Measurements from ENCODE around the gene CNOT2. TPM values are rescaled to one million over a fixed set of nuclear protein-coding genes. Genes with fewer than 3 reads are reported as not detected.

The CNOT2 gene
- 10 to 100 TPM; 67.9 to 69.0 TPM for total RNA-seq

DNA sequence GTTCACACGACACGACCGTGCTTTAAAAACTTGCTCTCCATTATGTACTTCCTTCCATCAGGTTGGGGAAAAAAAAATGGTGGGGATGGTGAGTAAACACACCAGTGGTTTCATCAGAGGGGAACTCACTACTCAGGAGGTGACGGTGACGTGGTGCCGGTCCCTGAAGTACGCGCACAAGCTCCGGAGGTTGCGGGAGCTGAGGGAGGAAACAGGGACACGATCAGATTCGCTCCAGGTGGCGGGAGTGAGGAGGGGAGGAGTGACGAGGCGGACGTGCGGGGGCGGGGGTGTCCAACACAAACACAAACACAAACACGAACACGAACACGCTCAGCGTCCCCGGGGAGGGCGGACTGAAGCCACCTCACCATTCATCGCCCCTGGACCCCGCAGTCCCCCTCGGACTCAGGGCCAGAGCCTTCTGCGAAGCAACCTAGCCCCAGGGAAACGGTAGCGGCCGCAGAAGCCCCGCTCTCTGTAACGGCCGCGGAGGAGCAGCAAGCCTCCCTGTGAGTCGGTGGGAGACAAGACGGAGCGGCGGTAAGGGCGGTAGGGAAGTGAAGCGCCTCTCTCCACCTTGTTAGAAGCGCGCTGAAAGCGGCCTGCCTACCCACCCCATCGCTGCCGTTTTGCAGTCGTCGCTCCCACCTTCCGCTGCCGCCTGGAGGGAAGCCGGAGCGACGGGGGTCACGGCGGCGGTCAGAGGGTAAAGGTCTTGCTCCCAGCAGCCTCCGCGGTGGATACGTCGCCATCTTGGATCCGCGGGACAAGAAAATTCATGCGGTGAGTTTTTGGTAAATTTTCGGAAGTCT is at the start of gene CNOT2:
Gene CNOT2 (plus strand): TSS at position 739 of the 815 bp plus-strand sequence. CDS start 34,794 bp downstream, outside the sequence.
- ATAC-seq (peak; percentile 88), DNase-seq (peak; percentile 94)
- no peak for TF ChIP-seq CTCF (IDR thresholded peaks at IDR 0.05)
- ChIA-PET CTCF (interaction anchor here (0.7 kb wide), 1 partner anchor 1512 kb away, joined by 3 read pairs; the partner anchor contains the start of gene RAB21), POLR2A (interaction anchor here (0.7 to 1.8 kb wide), 6 partner anchors 11 to 1420 kb away, joined by 3 to 6 read pairs (median 3); no protein-coding TSS in a partner anchor)
- Mint-ChIP-seq H3K4me1 (ENCODE audit: low read depth) (peaks cover 45% of the 10 kb centered on the region), H3K36me3 (ENCODE audit: low read depth) (peaks cover 49% of the 10 kb centered on the region), H3K27me3 (no peaks in the 10 kb centered on the region), H3K4me3 (peak within 1 kb of the TSS; percentile 87), H3K27ac (peak within 1 kb of the TSS; percentile 99), H3K9me3 (no peaks in the 10 kb centered on the region)
- intact Hi-C loops (cut with micrococcal nuclease) = loop anchor here (5.0 kb wide), 1 partner anchor 124 kb away; the partner anchor contains the start of gene KCNMB4

GRCh38 chr12:70194076-70194475 is 49.2 kb upstream of the CNOT2 start:
- H3K4me1 Mint-ChIP-seq (ENCODE audit: low read depth) = peaks cover 5% of the 10 kb centered on the region
- ChIA-PET POLR2A (no interaction called here), CTCF (no interaction called here)
- no peak for TF ChIP-seq CTCF (IDR thresholded peaks at IDR 0.05)
- H3K4me3 Mint-ChIP-seq = no peak overlapping the region
- no peak for ATAC-seq
- H3K27me3 Mint-ChIP-seq = no peaks in the 10 kb centered on the region
- no peaks in the 10 kb centered on the region for H3K36me3 Mint-ChIP-seq (ENCODE audit: low read depth)
- H3K27ac Mint-ChIP-seq = no peak overlapping the region
- no peak for DNase-seq
- no peaks in the 10 kb centered on the region for H3K9me3 Mint-ChIP-seq
- intact Hi-C loops (cut with micrococcal nuclease) = no loop called here

DNA sequence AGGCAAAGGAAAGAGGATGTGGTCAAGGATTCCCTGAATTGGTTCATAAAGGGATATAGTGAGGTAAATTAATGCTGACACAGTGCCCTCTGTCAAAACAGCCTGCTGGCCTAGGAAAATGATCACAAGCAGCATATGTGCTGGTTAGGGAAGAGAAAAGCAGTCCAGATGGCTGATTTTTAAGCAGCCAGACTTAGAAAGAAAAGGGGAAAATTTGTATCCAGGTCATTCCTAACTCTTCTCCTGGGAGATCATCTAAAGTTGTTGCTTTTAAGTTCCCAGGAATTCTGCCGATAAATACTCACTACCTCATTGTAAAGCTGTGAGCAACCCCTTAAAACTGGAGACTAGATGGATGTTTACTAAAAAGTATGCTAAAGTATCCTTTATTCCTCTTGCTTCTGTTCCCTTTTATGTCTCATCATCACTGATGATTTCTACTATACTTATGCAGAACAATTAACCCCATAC is 46.4 kb upstream of the CNOT2 start:
- DNase-seq (no peak), ATAC-seq (no peak)
- intact Hi-C loops (cut with micrococcal nuclease) = no loop called here
- POLR2A ChIA-PET = no interaction called here
- no peaks in the 10 kb centered on the region for H3K27me3 Mint-ChIP-seq
- no peak overlapping the region for H3K27ac Mint-ChIP-seq
- no peak for TF ChIP-seq CTCF (IDR thresholded peaks at IDR 0.05)
- CTCF ChIA-PET = no interaction called here
- H3K36me3 Mint-ChIP-seq (ENCODE audit: low read depth) = no peaks in the 10 kb centered on the region
- no peak overlapping the region for H3K4me3 Mint-ChIP-seq
- no peaks in the 10 kb centered on the region for H3K9me3 Mint-ChIP-seq
- peaks cover 5% of the 10 kb centered on the region for H3K4me1 Mint-ChIP-seq (ENCODE audit: low read depth)

GRCh38 chr12:70197345-70197744 is 45.9 kb upstream of the CNOT2 start:
- no peak for TF ChIP-seq CTCF (IDR thresholded peaks at IDR 0.05)
- Mint-ChIP-seq H3K27me3 (no peaks in the 10 kb centered on the region), H3K36me3 (ENCODE audit: low read depth) (no peaks in the 10 kb centered on the region), H3K27ac (no peak overlapping the region), H3K4me1 (ENCODE audit: low read depth) (peaks cover 5% of the 10 kb centered on the region), H3K9me3 (no peaks in the 10 kb centered on the region), H3K4me3 (no peak overlapping the region)
- no peak for DNase-seq
- no peak for ATAC-seq
- ChIA-PET POLR2A (no interaction called here), CTCF (no interaction called here)
- intact Hi-C loops (cut with micrococcal nuclease) = no loop called here

DNA sequence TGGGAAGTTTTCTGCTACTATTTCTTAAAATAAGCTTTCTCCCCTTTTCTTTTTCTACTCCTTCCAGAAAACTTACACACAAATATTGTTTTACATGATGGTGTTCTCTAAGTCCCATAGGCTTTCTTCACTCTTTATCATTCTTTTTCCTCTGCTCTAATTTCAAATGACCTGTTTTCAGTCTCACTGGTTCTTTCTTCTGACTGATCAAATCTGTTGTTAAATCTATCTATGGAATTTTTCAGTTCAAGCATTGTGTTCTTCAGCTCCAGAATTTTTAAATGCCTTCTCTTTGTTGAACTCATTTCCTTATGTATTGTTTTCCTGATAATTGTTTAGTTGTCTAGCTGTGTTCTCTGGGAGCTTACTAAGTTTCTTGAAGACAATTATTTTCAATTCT is 29.5 kb upstream of the CNOT2 start:
- POLR2A ChIA-PET = no interaction called here

More for the DNA sequence above, 29.5 kb upstream of the CNOT2 start:
- intact Hi-C loops (cut with micrococcal nuclease) = no loop called here
- TF ChIP-seq CTCF (IDR thresholded peaks at IDR 0.05) = no peak
- H3K4me1 Mint-ChIP-seq (ENCODE audit: low read depth) = no peaks in the 10 kb centered on the region
- H3K27me3 Mint-ChIP-seq = no peaks in the 10 kb centered on the region
- CTCF ChIA-PET = interaction anchor here (1.1 kb wide), 1 partner anchor 363 kb away, joined by 4 read pairs; no protein-coding TSS in a partner anchor
- ATAC-seq = no peak
- H3K4me3 Mint-ChIP-seq = no peak overlapping the region
- peaks cover 11% of the 10 kb centered on the region for H3K36me3 Mint-ChIP-seq (ENCODE audit: low read depth)
- H3K27ac Mint-ChIP-seq = no peak overlapping the region
- DNase-seq = no peak
- H3K9me3 Mint-ChIP-seq = peaks cover 30% of the 10 kb centered on the region

Data from activated CD8-positive, alpha-beta T cell treated with anti-CD3 and anti-CD28 coated beads for 36 hours (primary cell).